ENCODE data around the gene PTPRO.

The PTPRO gene

GRCh38 chr12:15350643-15351042 is 28.3 kb downstream of the PTPRO start:
- no peak for DNase-seq

- no peak for DNase-seq
Observed at GRCh38 chr12:15355766-15356165, 33.5 kb downstream of the PTPRO start.

- DNase-seq, result no peak
Observed at GRCh38 chr12:15356951-15357364, 34.6 kb downstream of the PTPRO start.

GRCh38 chr12:15364221-15365160 is 42.2 kb downstream of the PTPRO start:
- DNase-seq, result no peak

GRCh38 chr12:15368812-15369211 is 46.5 kb downstream of the PTPRO start:
- no peak for DNase-seq

- DNase-seq, result no peak
Observed at GRCh38 chr12:15372352-15372751, 50.0 kb downstream of the PTPRO start.

- no peak for DNase-seq
Observed at GRCh38 chr12:15387772-15388171, 65.5 kb downstream of the PTPRO start.

GRCh38 chr12:15389561-15389960 is 67.3 kb downstream of the PTPRO start:
- DNase-seq, result no peak

- no peak for DNase-seq
Observed at GRCh38 chr12:15393037-15393436, 70.7 kb downstream of the PTPRO start.

GRCh38 chr12:15393995-15394394 is 71.7 kb downstream of the PTPRO start:
- DNase-seq, result no peak

GRCh38 chr12:15404485-15404884 is 82.2 kb downstream of the PTPRO start:
- no peak for DNase-seq

- DNase-seq, result no peak
Observed at GRCh38 chr12:15405606-15406005, 83.3 kb downstream of the PTPRO start.

- no peak for DNase-seq
Observed at GRCh38 chr12:15407025-15407424, 84.7 kb downstream of the PTPRO start.

GRCh38 chr12:15411842-15412241 is 89.5 kb downstream of the PTPRO start:
- no peak for DNase-seq

- no peak for DNase-seq
Observed at GRCh38 chr12:15417691-15418090, 95.4 kb downstream of the PTPRO start.

- peak in 1 of 4 experiments; percentile 3 for DNase-seq
Observed at GRCh38 chr12:15423629-15424028, 101.3 kb downstream of the PTPRO start.

GRCh38 chr12:15427913-15428312 is 105.6 kb downstream of the PTPRO start:
- DNase-seq, result no peak

GRCh38 chr12:15428632-15429031 is 106.3 kb downstream of the PTPRO start:
- DNase-seq, result no peak

GRCh38 chr12:15429262-15429661 is 107.0 kb downstream of the PTPRO start:
- DNase-seq, result no peak

- DNase-seq, result no peak
Observed at GRCh38 chr12:15435597-15435996, 113.3 kb downstream of the PTPRO start.

GRCh38 chr12:15439459-15439858 is 117.2 kb downstream of the PTPRO start:
- DNase-seq, result no peak

- no peak for DNase-seq
Observed at GRCh38 chr12:15443050-15443449, 120.7 kb downstream of the PTPRO start.

GRCh38 chr12:15443611-15444010 is 121.3 kb downstream of the PTPRO start:
- no peak for DNase-seq

- no peak for DNase-seq
Observed at GRCh38 chr12:15444523-15444922, 122.2 kb downstream of the PTPRO start.

- DNase-seq, result no peak
Observed at GRCh38 chr12:15446807-15447206, 124.5 kb downstream of the PTPRO start.
